Smooth muscle cell of the umbilical artery (primary cell): Measurements from ENCODE around the gene PIEZO2. TPM values are rescaled to one million over a fixed set of nuclear protein-coding genes. Genes with fewer than 3 reads are reported as not detected.

Source experiments
- total RNA-seq: library from RNA; depleted of rRNA; stranded (reverse); fragments of >200 nt; gene quantifications from 2 replicates; pipeline ENCODE4 v1.2.3, GENCODE V29; 2014

Gene PIEZO2
- total RNA-seq: 1.1 and 8.0 TPM in 2 replicates

GRCh38 chr18:11149441-11150270, at the start of gene PIEZO2:
PIEZO2 (minus strand) TSS chr18:11149569; CDS start chr18:11148588, 981 bp downstream.

